Heart left ventricle (tissue), 13 donors: ENCODE results near the gene TMEM126B.

Experiments used
- CTCF ChIP-seq, 12 donors: fragments of 200-600 bp; sonication (generic) in 4 of 12; IDR thresholded peaks; one replicate each; pipeline versions ENCODE4 v1.5.0 to v1.8.0; 2018 to 2022; ENCODE audit warnings: antibody characterized with exemption in 12 of 12, mild to moderate bottlenecking in 5 of 12
- POLR2A ChIP-seq, 2 donors: fragments of 450-650 bp; IDR thresholded peaks; one replicate each; pipeline ENCODE4 v1.6.1; 2017; ENCODE audit warnings: antibody characterized with exemption in 2 of 2, mild to moderate bottlenecking in 2 of 2, moderate library complexity in 2 of 2
- donor health status: ischemic (EF 13 %, LVEDD 7.1; RV severe dilation, severe dysfunction).
- donor health status: DM: no; HTN: yes; CAD: no.
- donor health status: DM: no; HTN: no; CAD: no.
- donor health status: ischemic (EF 25% LVEDD 6.9; RV normal size, moderate dysfunction).
- donor health status: ischemic (EF 25% LVEDD 5.7; RV mildly dilated, moderate dysfunction).
- donor health status: ischemic (EF 35%, LVEDD 5.7; RV mildly dilated, moderate dysfunction).
- donor health status: nonischemic (EF 11% LVEDD 7.7; RV severe dilation, severe dysfunction).
- donor health status: DM: yes; HTN: yes; CAD: no.
- donor health status: PGD.
- donor health status: ischemic (EF 29% LVEDD 5.4; RV normal size, mild dysfunction).
- donor health status: nonischemic (EF 23%, LVEDD 6.1; RV moderate dilation, normal function).

- TF ChIP-seq POLR2A (IDR thresholded peaks at IDR 0.05) = no peak
- no peak for TF ChIP-seq CTCF (IDR thresholded peaks at IDR 0.05)
Measured at GRCh38 chr11:85656777-85657176, 28.4 kb downstream of the TMEM126B start.
